Activated T-helper 9 cell treated with anti-CD3 and anti-CD28 coated beads, Interleukin-2, amount 50 U/mL, for 16 hours (primary cell): ENCODE data around the gene ACTR1A.

Experiments
- DNase-seq: peaks from one replicate; pipeline ENCODE4 v3.0.0-alpha.2; 2020; ENCODE audit warnings: low read depth

Gene ACTR1A

DNA sequence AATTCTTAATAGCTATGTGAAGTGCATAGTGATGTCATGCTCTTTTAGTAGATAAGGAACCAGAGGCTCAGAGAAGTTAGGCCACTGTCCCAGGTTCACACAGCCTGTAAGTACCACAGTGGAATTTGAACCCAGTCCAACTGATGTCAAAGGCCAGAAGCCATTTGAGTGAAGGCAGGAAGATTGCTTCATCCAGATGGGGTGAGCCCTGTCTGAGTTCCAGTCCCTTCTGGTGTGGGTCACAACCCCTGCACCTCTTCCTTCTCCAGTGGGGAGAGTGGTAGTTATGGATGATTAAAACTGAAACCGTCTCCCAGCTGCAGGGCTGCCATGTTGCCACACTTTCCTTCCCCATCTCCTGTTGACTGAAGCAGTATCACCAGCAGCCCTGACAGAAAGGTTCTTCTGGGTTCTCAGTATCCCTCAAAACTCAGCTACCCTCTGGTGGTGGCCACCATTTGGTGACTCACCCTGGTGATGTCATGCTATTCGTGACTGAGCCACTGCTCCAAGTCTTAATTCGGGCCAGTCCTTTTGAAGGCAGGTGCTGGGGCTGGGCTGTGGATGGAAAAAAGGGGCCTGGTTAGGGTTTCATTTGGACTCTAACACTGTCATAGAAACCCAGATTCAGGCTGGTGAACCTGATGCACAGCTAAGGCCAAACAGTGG is 49.7 kb downstream of the ACTR1A start:
- DNase-seq = peak; percentile 48

DNA sequence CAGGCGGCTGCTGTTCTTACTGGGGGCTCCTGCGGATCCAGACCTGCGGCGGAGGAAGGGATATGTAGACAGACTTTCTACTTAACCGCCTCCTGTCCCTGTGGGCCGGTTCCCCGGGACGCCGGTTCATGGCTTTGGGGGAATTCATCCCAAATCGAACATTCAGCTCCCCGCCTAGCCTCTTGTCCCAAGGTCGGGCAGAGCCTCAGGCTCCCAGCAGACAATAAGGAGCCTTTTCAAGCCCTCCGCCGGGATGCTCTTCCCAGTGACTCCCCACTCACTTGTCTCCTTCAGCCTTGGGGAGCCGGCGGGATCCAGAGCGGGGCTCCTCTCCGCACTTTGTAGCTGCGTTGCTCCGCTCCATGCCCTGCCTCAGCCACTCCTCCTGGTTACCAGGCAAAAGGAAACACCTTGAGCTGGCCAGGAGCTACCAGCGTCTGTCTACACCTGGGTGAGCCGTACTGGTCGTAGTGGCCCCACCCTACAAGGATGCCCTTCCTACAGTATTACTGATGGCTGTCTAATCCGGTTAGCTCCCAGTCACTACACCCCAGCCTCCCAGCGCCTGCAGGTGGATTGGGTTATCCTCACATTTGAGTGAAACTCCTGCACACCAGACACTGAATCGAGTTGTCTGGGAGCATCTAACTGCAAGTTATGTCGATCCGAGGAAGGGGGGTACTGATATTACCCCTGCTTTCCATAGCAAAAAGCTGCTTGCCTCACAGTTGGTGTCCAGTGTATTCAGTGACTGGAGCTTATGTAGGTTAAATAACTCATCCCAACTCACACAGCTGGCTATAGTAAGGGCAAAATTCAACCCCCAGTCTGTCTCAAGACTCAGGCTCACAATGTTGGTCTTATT is 51.2 kb downstream of the ACTR1A start, which contains the start of gene C10orf95:
Gene C10orf95 (minus strand): TSS at position 439 of the 865 bp plus-strand sequence. CDS start 450 bp downstream, outside the sequence.
- no peak for DNase-seq

DNA sequence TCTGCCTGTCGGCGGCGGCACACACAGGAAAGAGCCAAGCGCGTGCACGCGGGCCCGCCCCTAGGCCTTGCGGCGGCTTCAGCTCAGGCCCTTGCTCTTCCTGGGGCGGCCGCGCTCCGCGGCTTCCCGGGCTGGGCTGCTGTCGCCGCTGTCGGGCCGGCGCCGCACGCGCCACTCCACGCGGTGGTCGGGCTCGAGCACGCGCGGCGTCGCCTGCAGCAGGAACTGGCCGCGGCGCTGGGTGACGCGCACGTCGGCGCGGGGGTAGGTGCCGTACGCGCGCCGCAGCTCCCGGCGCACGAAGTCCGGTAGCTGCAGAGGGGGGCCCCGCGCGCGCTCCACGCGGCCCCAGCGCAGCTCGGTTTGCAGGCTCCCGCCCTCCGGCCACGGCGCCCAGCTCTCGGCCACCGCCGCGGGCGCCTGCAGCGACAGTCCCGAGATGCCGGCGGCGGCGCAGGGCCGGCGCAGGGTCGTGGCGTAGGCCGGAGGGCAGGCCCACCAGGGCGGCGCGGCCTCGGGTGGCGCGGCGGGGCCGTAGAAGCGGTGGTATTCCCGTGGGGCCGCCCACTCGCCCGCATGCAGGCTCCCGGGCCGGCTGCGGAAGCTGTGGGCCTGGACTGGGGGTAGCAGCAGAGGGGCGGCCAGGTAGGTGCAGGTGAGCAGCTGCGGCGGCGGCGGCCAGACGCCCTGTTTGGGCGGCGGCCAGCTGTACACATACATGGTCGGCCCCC is 52.0 kb downstream of the ACTR1A start:
- DNase-seq = peak; percentile 80

DNA sequence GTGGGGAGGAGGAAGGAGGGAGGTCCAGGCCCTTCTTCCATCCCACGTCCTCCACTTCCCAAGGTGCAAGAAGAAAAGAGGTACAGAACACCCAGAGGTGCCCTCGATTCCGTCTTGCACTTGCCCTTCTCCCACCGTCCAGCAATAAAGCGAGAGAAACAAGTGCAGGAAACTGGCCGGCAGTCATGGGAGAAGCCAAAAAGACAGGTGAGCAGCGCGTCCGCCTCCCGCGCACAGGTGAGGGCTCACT is 52.5 kb downstream of the ACTR1A start:
- no peak for DNase-seq

DNA sequence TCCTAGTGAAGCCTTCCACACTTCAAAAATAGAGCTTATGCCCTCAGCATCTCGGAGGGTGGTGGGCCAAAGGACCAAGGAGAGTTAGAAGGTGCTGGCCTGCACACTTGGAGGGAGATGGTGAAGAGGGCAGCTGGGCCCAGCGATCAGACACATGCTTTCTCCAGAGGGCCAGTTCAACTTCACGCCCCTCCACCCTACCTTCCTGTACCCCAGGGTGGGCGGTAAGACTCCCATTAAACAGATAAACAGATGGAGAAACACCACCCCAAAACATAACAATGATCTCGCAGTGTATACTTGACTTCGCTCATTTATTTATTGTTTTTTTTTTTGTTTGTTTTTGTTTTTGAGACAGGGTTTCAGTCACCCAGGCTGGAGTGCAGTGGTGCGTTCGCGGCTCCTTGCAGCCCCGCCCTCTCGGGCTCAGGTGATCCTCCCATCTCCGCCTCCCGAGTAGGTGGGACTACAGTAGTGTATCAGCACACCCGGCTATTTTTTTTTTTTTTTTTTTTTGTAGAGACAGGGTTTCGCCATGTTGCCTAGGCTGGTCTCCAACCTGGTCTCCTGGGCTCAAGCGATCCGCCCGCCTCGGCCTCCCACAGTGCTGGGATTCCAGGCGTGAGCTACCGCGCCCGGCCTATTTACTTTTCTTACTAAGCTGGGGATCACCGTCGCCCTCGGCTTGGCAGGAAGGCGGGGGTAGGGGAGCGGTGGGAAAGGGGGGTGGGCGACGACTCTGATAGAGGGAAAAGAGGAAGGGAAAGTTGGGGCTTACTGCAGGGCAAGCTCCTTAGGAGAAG is 53.0 kb downstream of the ACTR1A start:
- peak; percentile 79 for DNase-seq

DNA sequence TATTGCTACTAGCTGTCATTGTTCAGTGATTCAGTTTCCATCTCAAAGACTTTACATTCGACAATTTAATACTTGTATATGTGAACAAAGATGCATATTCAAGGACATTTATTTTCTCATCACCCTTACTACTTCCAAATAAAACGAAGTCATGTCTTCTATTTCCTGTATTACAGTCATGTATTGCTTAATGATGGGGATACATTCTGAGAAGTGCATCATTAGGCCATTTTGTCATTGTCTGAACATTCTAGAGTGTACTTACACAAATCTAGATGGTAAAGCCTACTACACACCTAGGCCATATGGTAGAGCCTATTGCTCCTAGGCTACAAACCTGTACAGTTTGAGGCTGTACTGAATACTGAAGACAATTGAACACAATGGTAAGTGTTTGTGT is 57.7 kb downstream of the ACTR1A start:
- DNase-seq = no peak

DNA sequence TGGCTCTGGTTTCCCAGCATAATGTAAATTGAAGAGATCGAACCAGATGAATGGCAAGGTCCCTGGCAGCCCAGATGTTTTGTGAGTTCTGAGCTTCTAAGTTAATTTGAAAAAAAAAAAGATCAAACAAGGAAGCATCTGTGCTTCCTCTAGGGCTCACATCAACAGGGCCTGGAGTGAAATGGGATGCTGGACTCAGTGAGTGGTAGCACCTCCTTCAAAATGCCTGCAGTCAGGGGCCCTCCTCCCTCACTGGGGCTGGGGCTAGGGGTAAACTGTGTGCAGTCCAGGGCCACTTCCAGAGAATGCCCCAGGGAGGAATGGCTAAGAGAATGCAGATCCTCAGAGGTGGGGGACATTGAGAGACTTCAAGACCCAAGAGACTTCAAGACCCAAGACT is 64.1 kb downstream of the ACTR1A start:
- no peak for DNase-seq

DNA sequence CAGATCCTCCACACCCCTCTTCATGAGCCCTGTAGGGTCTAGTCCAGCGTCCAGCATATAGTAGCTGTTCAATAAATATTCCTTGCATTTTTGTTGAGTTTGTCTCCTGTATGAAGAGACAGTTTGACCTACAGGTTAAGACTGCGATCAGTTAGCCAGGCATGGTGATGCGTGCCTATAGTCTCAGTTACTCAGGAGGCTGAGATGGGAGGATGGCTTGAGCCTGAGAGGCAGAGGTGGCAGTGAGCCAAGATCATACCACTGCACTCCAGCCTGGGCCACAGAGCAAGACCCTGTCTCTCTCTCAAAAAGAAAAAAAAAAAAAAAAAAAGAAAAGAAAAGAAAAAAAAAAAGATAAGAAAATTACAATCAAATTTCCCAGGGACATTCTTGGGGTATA is 65.0 kb downstream of the ACTR1A start:
- DNase-seq = no peak

DNA sequence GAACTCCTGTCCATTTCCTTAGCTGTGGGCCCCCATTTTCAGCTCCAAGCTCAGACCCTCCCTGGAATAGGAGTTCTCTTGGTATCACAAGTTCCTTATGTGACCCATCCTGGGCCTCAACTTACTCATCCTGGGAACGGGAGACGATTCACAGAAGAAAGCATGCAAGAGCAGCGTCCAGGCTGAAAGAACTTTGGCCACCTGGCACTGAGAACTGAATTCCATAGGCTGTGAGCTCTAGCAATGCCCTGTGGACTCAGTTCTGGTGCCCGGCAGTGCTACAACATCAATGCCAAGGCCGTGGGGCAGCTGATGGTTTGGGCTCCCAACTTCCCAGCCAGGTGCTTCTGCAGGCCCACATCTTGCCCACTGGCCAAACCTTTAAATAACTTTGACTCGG is 66.2 kb downstream of the ACTR1A start:
- DNase-seq = no peak

DNA sequence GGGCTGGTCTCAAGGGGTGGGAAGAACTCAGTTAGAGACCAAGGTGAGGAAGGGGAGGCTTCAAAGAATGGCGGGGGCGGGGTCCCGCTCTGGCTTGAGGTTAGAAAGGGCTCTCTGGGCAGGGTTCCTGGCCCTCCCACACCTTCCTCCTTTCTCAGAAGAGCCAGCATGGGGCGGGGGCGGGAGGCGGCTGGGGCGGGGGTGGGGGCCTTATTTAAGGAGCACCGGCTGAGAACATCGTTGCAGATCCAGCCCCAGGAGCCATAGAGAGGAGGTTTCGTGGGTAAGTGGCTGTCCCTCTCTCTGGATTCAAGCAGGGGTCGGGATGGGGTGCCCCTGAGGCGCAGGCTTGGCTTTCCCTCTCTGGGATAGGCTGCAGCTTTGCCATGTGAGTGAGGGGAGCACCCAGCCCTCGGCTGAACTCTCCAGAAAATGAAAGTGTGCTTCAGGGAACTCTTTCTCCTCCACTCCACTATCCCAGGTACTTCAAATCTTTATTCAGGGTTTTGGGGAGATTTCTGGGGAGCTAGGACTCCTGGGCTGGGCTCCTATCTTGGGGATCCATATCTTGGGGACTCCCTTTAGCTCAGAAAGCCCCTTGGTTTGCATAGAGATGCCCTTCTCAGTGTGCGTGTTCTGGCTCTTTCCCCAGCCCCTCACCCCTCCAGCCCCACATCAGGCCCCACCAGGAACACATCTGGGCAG is 66.8 kb downstream of the ACTR1A start:
- no peak for DNase-seq

DNA sequence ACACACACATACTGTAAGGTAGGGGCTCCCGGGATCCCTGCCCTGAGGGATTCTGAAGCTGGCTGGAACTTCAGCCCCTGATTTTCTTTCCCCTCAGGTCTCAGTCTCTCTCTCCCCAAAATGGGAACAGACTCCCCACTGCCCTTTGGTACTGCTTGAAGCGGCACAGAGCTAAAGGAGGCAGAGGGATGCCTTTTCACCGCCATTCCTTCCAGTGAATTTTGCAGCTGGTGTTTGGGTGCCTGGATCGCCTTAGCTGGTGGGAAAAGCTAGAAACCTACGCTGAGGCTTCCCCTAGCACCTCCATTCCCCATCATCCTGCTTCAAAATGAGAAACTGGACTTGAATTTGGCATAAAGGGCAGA is 67.4 kb downstream of the ACTR1A start:
- no peak for DNase-seq

DNA sequence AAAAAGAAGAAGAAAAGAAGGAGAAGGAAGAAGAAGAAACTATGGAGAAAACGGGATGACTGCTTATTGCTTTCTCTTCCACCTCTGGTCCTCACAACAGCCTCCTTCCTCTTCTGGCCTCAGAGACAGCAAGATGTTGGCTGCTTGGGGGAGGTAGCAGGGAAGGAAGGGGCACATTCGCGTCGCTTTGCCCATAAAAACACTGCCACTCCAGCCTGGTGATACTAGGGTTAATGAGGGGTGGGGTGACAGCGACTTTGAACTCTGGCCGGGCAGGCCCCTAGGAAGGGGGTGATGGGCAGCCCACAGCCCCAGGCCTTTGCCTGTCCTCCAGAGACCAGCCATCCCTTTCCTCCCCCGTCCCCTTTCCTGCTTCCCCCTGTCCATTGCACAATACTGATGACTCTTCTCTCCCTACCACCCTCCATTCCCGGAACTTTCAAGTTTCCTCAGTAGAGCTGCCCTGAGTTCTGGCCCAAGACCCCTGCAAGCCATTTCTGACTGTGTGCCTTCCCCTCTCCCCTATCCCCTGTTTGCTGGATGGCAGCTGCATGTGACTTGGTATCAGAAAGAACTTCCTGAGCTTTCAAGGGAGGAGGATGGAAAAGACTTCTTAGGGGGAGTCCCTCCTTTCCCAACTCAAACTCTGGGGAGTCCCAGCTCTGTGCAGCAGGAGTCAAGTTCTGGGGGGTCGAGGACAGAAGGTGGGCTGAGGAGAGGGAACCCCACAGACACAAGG is 67.9 kb downstream of the ACTR1A start:
- no peak for DNase-seq

DNA sequence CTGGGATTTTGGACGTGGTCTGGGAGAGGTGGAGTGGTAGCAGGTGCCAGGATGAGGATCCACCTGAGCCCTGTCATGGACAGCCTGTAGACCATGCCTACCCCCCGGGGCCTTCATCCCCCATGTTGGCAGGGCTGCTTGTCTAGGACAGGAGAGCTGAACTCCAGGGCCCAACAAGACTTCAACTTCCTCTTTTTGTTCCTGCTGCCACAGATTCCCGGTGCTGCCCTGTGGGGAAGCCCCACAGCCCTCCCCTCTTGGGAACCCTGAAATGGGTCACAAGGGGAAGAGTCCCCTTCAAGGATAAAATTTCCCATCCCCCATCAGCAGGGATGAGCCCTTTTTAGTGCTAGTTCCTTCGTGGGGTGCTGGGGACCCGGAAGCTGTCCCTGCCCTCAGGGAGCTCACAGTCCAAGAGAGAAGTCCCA is 68.9 kb downstream of the ACTR1A start:
- DNase-seq = no peak

DNA sequence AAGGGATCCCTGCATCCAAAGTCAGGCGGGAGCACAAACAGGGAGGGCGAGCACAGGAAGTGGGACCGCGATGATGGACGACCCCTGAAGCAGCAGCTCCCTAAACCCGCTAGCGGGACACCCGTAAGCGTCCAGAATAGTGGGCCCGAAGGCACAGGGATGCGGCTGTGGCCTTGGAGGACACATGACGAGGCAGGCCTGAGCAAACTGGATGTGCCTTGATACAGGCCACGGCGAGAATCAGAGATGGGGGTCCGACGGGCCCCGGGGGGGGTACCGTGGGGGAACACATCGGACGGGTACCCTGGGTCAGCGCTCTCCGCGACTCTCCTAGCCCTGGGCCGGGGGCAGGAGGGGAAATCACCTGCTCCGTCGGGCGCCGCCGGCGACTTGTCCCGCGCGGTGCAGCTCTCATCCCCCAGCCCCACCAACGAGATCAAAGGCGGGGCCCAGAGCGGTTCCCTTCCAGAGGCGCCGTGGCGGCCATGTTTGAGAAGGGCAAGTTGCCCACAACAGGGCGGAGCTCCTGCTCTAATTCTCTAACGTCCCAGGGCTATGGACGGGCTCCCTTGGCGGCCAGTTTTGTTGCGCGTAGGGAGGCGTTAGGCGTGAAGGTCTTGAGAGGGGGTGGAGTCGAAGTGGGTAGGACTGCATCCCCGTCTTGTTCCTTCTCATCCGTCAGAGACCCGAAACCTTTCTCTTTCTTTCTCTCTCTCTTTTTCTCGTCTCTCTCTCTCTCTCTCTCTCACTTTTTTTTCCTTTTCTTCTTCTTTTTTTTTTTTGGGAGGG is 70.2 kb downstream of the ACTR1A start, which contains the start of gene CUEDC2:
Gene CUEDC2 (minus strand): TSS at position 413 of the 789 bp plus-strand sequence. CDS start 7,386 bp downstream, outside the sequence.
- peak; percentile 92 for DNase-seq

DNA sequence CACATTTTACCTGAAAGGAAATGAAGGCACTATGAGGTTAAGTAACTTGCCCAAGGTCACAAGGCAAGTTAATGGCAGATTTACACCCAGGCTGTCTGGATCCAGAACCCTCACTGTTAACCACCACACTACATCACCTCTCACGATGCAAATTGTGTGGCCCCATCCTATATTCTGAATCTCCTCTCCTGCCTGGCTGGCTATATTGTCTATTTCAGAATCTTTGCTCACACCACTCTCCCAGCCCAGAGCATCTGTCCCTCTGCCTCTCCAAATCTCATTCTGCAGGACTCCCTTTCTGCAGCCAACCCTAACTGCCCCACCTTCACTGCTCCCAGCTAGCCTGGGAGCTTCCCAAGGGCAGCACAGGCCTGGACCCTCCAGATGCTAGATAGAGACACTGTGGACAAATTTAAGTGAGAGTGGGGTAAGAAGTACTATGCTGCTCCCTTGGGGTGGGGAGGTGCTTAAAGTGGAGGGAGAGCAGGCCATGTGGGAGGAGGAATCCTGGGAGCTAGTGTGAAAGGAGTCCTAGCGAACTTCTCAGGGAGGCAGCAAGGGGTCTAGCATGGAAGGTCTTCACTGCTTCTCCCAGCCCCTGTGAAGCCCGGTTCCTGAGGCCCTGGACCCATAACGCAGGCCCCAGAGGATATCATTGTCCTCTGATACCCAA is 70.9 kb downstream of the ACTR1A start:
- no peak for DNase-seq

DNA sequence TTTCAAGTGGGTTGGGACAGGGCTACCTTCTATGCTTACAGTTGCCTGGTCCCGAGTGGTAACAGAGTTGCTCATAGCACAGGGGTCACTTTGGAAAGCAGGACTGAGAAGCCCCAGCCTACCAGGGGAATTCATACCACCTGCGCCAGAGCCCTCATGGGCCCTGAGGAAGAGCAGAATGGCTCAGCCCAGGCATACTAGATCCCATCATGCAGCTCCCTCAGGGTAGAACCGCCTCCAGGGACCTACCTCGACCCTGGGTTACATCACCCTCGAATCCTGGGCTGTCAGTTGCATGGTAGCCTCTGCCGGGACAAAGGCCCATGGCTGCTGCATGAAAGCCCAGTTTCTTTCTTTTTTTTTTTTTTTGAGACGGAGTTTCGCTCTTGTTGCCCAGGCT is 73.0 kb downstream of the ACTR1A start:
- DNase-seq = no peak
